ENCODE results near the gene DAP. TPM values are rescaled to one million over a fixed set of nuclear protein-coding genes. Genes with fewer than 3 reads are reported as not detected.

DAP gene
- polyA plus RNA-seq, 2 of the 4 experiments (the other 2 are of a cell fraction): 24.2 to 54.9 TPM

DNA sequence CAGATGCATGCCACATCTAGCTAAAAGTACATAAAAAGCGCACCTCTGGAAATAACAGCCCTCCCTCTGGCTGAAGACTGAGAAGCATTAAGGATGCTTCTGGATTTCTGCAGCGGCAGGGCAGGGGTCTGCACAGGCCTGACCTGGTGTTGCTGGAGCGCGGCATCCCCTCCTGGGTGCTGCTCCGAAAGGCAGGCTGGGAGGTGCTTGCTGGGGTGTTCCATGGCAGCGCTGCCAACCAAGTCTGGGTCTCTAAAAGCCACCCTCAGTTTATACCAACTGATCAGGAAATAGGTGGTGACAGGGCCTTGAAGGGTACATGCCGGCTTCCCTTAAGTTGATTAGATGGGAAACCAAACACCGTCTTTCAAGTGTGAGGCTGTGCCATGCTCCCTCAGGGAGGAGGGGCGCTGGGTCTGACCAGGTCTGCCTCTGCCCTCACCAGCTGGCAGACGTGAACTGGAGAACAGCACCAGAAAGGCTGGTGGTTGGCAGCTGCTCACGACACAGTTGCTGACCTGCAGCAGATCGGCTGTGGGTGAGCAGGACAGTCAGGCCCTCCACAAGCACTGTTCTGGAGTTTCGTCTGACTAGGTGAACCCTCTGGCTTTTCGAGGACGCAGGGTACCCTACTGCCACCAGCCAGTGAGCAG lies 81.6 kb downstream of the DAP start:
- 88% methylated on average over 13 of the region's 15 CpGs for WGBS (ENCODE audit: missing lambda C conversion rate)
- ChIA-PET CTCF (interaction anchor here (1.2 to 1.9 kb wide), 4 partner anchors 10 to 14 kb away, joined by 3 to 8 read pairs (median 4); no protein-coding TSS in a partner anchor), POLR2A (no interaction called here)

DNA sequence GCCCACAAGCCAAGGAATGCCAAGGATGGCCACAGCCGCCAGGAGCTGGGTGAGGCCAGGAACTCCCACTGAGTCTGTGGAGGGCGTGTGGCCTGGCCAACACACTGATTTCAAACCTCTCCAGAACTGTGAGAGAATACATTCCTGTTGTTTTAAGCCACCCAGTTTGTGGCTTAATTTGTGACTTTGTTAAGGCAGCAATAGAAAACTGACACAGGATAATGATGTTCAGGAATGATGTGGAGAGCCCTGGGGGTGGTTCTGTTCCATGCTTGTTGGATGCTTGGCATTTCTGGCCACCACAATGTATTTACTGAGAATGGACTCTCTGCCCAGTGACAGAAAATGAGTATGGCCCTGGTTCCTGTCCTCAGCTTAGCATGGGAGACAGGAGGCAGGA lies 82.8 kb downstream of the DAP start:
- POLR2A ChIA-PET: no interaction called here
- no peaks in the 10 kb centered on the region for H3K4me1 ChIP-seq
- FAIRE-seq (no peak), ATAC-seq (no peak), DNase-seq (ENCODE audit: low read depth in 1 of 2, low spot score in 1 of 2) (no peak)
- H3K4me3 ChIP-seq: no peak overlapping the region
- H3K4me2 ChIP-seq: no peak overlapping the region
- H3K9me3 ChIP-seq: no peaks in the 10 kb centered on the region
- no peak overlapping the region for H3K27ac ChIP-seq
- TF ChIP-seq KDM1A (IDR thresholded peaks at IDR 0.05; ENCODE audit: low read depth): no peak
- no peak for TF ChIP-seq CEBPB (IDR thresholded peaks at IDR 0.05)
- no peak for TF ChIP-seq SMC3 (IDR thresholded peaks at IDR 0.05)
- no peak for TF ChIP-seq CHD4 (IDR thresholded peaks at IDR 0.05; ENCODE audit: borderline replicate concordance)
- TF ChIP-seq ESRRA (IDR thresholded peaks at IDR 0.05; ENCODE audit: borderline replicate concordance, low read length): no peak
- TF ChIP-seq, protein P1, sequence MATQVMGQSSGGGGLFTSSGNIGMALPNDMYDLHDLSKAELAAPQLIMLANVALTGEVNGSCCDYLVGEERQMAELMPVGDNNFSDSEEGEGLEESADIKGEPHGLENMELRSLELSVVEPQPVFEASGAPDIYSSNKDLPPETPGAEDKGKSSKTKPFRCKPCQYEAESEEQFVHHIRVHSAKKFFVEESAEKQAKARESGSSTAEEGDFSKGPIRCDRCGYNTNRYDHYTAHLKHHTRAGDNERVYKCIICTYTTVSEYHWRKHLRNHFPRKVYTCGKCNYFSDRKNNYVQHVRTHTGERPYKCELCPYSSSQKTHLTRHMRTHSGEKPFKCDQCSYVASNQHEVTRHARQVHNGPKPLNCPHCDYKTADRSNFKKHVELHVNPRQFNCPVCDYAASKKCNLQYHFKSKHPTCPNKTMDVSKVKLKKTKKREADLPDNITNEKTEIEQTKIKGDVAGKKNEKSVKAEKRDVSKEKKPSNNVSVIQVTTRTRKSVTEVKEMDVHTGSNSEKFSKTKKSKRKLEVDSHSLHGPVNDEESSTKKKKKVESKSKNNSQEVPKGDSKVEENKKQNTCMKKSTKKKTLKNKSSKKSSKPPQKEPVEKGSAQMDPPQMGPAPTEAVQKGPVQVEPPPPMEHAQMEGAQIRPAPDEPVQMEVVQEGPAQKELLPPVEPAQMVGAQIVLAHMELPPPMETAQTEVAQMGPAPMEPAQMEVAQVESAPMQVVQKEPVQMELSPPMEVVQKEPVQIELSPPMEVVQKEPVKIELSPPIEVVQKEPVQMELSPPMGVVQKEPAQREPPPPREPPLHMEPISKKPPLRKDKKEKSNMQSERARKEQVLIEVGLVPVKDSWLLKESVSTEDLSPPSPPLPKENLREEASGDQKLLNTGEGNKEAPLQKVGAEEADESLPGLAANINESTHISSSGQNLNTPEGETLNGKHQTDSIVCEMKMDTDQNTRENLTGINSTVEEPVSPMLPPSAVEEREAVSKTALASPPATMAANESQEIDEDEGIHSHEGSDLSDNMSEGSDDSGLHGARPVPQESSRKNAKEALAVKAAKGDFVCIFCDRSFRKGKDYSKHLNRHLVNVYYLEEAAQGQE (IDR thresholded peaks at IDR 0.05): no peak
- no peak for TF ChIP-seq EP300 (IDR thresholded peaks at IDR 0.05)
- TF ChIP-seq HEYL (CRISPR knock-in tag; IDR thresholded peaks at IDR 0.05): no peak
- TF ChIP-seq HES2 (IDR thresholded peaks at IDR 0.05): no peak
- TF ChIP-seq NFE2L2 (conservative IDR thresholded peaks at IDR 0.05; ENCODE audit: low read length): no peak
- no peak for TF ChIP-seq FOSL2 (IDR thresholded peaks at IDR 0.05)
- TF ChIP-seq FOSL2 (CRISPR knock-in tag; IDR thresholded peaks at IDR 0.05): no peak
- no peak for TF ChIP-seq TP53 (CRISPR knock-in tag; IDR thresholded peaks at IDR 0.05)
- TF ChIP-seq, protein P2, sequence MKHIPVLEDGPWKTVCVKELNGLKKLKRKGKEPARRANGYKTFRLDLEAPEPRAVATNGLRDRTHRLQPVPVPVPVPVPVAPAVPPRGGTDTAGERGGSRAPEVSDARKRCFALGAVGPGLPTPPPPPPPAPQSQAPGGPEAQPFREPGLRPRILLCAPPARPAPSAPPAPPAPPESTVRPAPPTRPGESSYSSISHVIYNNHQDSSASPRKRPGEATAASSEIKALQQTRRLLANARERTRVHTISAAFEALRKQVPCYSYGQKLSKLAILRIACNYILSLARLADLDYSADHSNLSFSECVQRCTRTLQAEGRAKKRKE (CRISPR knock-in tag; IDR thresholded peaks at IDR 0.05; ENCODE audit: low read depth): no peak
- TF ChIP-seq GATA3 (IDR thresholded peaks at IDR 0.05; ENCODE audit: borderline replicate concordance): no peak
- no peak for TF ChIP-seq POLR2AphosphoS2 (conservative IDR thresholded peaks at IDR 0.05; ENCODE audit: low read length)
- TF ChIP-seq HDAC2 (IDR thresholded peaks at IDR 0.05): no peak
- no peak for TF ChIP-seq NPAS2 (CRISPR knock-in tag; IDR thresholded peaks at IDR 0.05; ENCODE audit: borderline replicate concordance)
- CTCF ChIA-PET: interaction anchor here (0.5 to 1.9 kb wide), 5 partner anchors 10 to 1332 kb away, joined by 3 to 8 read pairs (median 3); no protein-coding TSS in a partner anchor
- 78% methylated on average over 2 of the region's 2 CpGs for WGBS (ENCODE audit: missing lambda C conversion rate)

More for the DNA sequence above, 81.6 kb downstream of the DAP start:
- TF ChIP-seq MAFK (IDR thresholded peaks at IDR 0.05; ENCODE audit: partially characterized antibody) (no peak), ZFP36 (IDR thresholded peaks at IDR 0.05; ENCODE audit: borderline replicate concordance, partially characterized antibody) (no peak), POLR2A (IDR thresholded peaks at IDR 0.05; ENCODE audit: low read length) (no peak), EHF (CRISPR knock-in tag; IDR thresholded peaks at IDR 0.05) (no peak), RNF2 (IDR thresholded peaks at IDR 0.05; ENCODE audit: borderline replicate concordance, low read depth) (no peak), PHF8 (IDR thresholded peaks at IDR 0.05; ENCODE audit: borderline replicate concordance, low read depth) (no peak)
- TF ChIP-seq, protein P1 (IDR thresholded peaks at IDR 0.05): no peak
- TF ChIP-seq, protein P3, sequence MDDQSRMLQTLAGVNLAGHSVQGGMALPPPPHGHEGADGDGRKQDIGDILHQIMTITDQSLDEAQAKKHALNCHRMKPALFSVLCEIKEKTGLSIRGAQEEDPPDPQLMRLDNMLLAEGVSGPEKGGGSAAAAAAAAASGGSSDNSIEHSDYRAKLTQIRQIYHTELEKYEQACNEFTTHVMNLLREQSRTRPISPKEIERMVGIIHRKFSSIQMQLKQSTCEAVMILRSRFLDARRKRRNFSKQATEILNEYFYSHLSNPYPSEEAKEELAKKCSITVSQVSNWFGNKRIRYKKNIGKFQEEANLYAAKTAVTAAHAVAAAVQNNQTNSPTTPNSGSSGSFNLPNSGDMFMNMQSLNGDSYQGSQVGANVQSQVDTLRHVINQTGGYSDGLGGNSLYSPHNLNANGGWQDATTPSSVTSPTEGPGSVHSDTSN (IDR thresholded peaks at IDR 0.05): no peak
- Histone ChIP-seq H3K4me2 (no peak overlapping the region), H3K9me3 (no peaks in the 10 kb centered on the region), H3K4me3 (no peak overlapping the region), H3K4me1 (no peaks in the 10 kb centered on the region), H3K27ac (no peak overlapping the region)
- ATAC-seq: no peak
- no peak for FAIRE-seq
- no peak for DNase-seq (ENCODE audit: low read depth in 1 of 2, low spot score in 1 of 2)

Data from A549 (cell line).